MCF 10A (cell line): ENCODE data around the gene ZNF549. TPM values are rescaled to one million over a fixed set of nuclear protein-coding genes. Genes with fewer than 3 reads are reported as not detected.

ENCODE experiments used
- BruUV-seq: library from RNA; stranded (reverse); fragments of 400-500 nt; replicated peaks from 2 replicates; lab custom pipeline; 2021; lab: Mats Ljungman, UMichigan
- CTCF ChIA-PET: fragments of 300-600 bp; sonication (Branson Sonifier 250); formaldehyde crosslinking; extraction: SDS; loops from one replicate; lab custom pipeline; 2021; ENCODE audit warnings: antibody characterized with exemption, inconsistent platforms; lab: Yijun Ruan, JAX
- POLR2A ChIA-PET: fragments of 300-600, 350-650 bp; sonication (Branson Sonifier 250); formaldehyde crosslinking; extraction: SDS; loops from one replicate; lab custom pipeline; 2020; ENCODE audit warnings: antibody characterized with exemption, inconsistent platforms; lab: Yijun Ruan, JAX
- DNase-seq: peaks from one replicate; pipeline ENCODE4 v3.0.0-alpha.2; 2018; ENCODE audit not compliant: unreplicated experiment
- H3K27ac Mint-ChIP-seq: one replicate; pipeline ENCODE4 v1.8.0; 2022; ENCODE audit warnings: mild to moderate bottlenecking, low read depth, mixed read lengths; ENCODE audit not compliant: unreplicated experiment
- H3K27me3 Mint-ChIP-seq: one replicate; pipeline ENCODE4 v1.8.0; 2022; ENCODE audit warnings: mixed read lengths; ENCODE audit not compliant: insufficient read depth, unreplicated experiment
- H3K36me3 Mint-ChIP-seq: one replicate; pipeline ENCODE4 v1.8.0; 2022; ENCODE audit warnings: mild to moderate bottlenecking, moderate library complexity, mixed read lengths; ENCODE audit not compliant: insufficient read depth, unreplicated experiment
- H3K4me1 Mint-ChIP-seq: one replicate; pipeline ENCODE4 v1.8.0; 2022; ENCODE audit warnings: mixed read lengths; ENCODE audit not compliant: insufficient read depth, unreplicated experiment
- H3K4me3 Mint-ChIP-seq: one replicate; pipeline ENCODE4 v1.8.0; 2022; ENCODE audit warnings: mild to moderate bottlenecking, moderate library complexity, mixed read lengths; ENCODE audit not compliant: unreplicated experiment
- H3K9me3 Mint-ChIP-seq: one replicate; pipeline ENCODE4 v1.8.0; 2022; ENCODE audit warnings: mixed read lengths; ENCODE audit not compliant: unreplicated experiment
- intact Hi-C: fragments of 100-400 bp; cut with micrococcal nuclease; formaldehyde crosslinking; loops from 2 replicates; pipeline ENCODE4 v1.14.1; 2022
- total RNA-seq: library from RNA; stranded (reverse); gene quantifications from 2 replicates; pipeline ENCODE4 v1.2.3, GENCODE V29; 2022
- TF ChIP-seq, protein P1 (sequence below): fragments of 200-600 bp; IDR thresholded peaks from one replicate; pipeline ENCODE4 v1.8.0; 2022; ENCODE audit warnings: antibody characterized with exemption, mild to moderate bottlenecking; ENCODE audit not compliant: unreplicated experiment

The ZNF549 gene
- total RNA-seq, 1 experiment from 2014 or later = 3.9 TPM

GRCh38 chr19:57563547-57563946 is 36.4 kb downstream of the ZNF549 start:
- intact Hi-C loops = no loop called here
- H3K27ac Mint-ChIP-seq = no peak overlapping the region
- DNase-seq = no peak
- ChIA-PET CTCF (no interaction called here), POLR2A (no interaction called here)
- H3K4me1 Mint-ChIP-seq = peaks cover 11% of the 10 kb centered on the region
- peaks cover 39% of the 10 kb centered on the region for H3K9me3 Mint-ChIP-seq
- no peak overlapping the region for H3K4me3 Mint-ChIP-seq
- no peaks in the 10 kb centered on the region for H3K27me3 Mint-ChIP-seq
- TF ChIP-seq, protein P1, sequence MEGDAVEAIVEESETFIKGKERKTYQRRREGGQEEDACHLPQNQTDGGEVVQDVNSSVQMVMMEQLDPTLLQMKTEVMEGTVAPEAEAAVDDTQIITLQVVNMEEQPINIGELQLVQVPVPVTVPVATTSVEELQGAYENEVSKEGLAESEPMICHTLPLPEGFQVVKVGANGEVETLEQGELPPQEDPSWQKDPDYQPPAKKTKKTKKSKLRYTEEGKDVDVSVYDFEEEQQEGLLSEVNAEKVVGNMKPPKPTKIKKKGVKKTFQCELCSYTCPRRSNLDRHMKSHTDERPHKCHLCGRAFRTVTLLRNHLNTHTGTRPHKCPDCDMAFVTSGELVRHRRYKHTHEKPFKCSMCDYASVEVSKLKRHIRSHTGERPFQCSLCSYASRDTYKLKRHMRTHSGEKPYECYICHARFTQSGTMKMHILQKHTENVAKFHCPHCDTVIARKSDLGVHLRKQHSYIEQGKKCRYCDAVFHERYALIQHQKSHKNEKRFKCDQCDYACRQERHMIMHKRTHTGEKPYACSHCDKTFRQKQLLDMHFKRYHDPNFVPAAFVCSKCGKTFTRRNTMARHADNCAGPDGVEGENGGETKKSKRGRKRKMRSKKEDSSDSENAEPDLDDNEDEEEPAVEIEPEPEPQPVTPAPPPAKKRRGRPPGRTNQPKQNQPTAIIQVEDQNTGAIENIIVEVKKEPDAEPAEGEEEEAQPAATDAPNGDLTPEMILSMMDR = no peak
- no TSS peak for BruUV-seq
- peaks cover 6% of the 10 kb centered on the region for H3K36me3 Mint-ChIP-seq

- peak; percentile 50 for DNase-seq
- H3K36me3 Mint-ChIP-seq = no peaks in the 10 kb centered on the region
- H3K27me3 Mint-ChIP-seq = no peaks in the 10 kb centered on the region
- CTCF ChIA-PET = interaction anchor here (0.9 to 1.0 kb wide), 2 partner anchors 12 to 642 kb away, joined by 3 to 4 read pairs; partner anchors contain the start of gene ZNF416
- peaks cover 51% of the 10 kb centered on the region for H3K9me3 Mint-ChIP-seq
- POLR2A ChIA-PET = interaction anchor here (1.0 kb wide), 1 partner anchor 123 kb away, joined by 4 read pairs; no protein-coding TSS in a partner anchor
- H3K4me1 Mint-ChIP-seq = no peaks in the 10 kb centered on the region
- intact Hi-C loops = no loop called here
- TF ChIP-seq, protein P1 = no peak
- H3K27ac Mint-ChIP-seq = no peak overlapping the region
- no TSS peak for BruUV-seq
- H3K4me3 Mint-ChIP-seq = no peak overlapping the region
Measured at GRCh38 chr19:57566396-57567265, 39.5 kb downstream of the ZNF549 start.

DNA sequence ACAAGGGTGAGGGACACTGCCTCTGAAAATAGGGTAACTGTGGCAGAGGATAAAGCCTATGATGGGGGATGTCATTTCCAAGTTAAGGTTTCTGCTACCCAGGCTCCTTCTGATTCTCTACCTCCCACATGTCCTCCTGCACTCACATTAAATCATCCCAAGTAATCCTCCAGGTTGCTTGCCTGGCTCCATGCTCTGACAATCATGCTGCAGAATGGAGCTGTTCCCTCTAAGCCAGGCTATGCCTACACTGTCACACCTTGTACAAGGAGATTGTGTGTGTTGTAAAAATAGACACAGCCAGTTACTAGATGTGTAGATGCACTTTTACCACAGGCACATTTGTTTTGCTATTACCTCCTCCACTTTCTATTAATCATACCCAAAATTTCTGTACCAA is 43.6 kb downstream of the ZNF549 start:
- intact Hi-C loops = loop anchor here (10.0 kb wide), 1 partner anchor 344 kb away; the partner anchor contains the start of gene ZNF417
- POLR2A ChIA-PET = no interaction called here
- Mint-ChIP-seq H3K4me3 (no peak overlapping the region), H3K4me1 (no peaks in the 10 kb centered on the region), H3K9me3 (peaks cover 44% of the 10 kb centered on the region), H3K27me3 (no peaks in the 10 kb centered on the region), H3K27ac (no peak overlapping the region), H3K36me3 (peaks cover 36% of the 10 kb centered on the region)
- CTCF ChIA-PET = no interaction called here
- TF ChIP-seq, protein P1 = no peak
- no TSS peak for BruUV-seq
- DNase-seq = no peak

DNA sequence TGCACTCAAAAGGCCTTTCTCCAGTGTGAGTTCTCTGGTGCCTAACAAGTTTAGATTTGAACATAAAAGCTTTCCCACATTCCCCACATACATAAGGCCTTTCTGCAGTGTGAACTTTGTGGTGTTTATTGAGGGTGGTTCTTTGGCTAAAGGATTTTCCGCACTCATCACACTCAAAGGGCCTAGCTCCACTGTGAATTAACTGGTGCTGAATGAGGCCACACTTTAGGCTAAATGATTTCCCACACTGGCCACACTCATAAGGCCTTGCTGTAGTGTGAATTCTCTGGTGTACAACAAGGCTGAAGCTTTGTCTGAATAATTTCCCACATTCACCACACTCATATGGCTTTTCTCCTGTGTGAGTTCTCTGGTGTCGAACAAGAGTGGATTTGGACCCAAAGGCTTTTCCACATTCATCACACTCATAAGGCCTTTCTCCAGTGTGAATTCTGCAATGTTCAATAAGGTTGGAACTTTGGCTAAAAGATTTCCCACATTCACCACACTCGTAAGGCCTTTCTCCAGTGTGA is 45.3 kb downstream of the ZNF549 start:
- DNase-seq = no peak
- peaks cover 51% of the 10 kb centered on the region for H3K9me3 Mint-ChIP-seq
- no TSS peak for BruUV-seq
- H3K4me1 Mint-ChIP-seq = peaks cover 9% of the 10 kb centered on the region
- ChIA-PET CTCF (no interaction called here), POLR2A (interaction anchor here (0.6 to 0.8 kb wide), 2 partner anchors 27 to 42 kb away, joined by 3 to 4 read pairs; partner anchors contain the start of genes ZNF134 and ZNF530)
- intact Hi-C loops = loop anchor here (10.0 kb wide), 1 partner anchor 342 kb away; the partner anchor contains the start of gene ZNF417
- H3K27me3 Mint-ChIP-seq = no peaks in the 10 kb centered on the region
- no peak overlapping the region for H3K27ac Mint-ChIP-seq
- H3K36me3 Mint-ChIP-seq = peaks cover 54% of the 10 kb centered on the region
- TF ChIP-seq, protein P1 = no peak
- no peak overlapping the region for H3K4me3 Mint-ChIP-seq
